ENCODE measurements around the gene PDCD1LG2.

GRCh38 chr9:5614985-5615384 lies 104.7 kb downstream of the PDCD1LG2 start:
- TF ChIP-seq POLR2AphosphoS5 (IDR thresholded peaks at IDR 0.05; ENCODE audit: low read depth, low read length), result no peak
- no peak for TF ChIP-seq CTCF (IDR thresholded peaks at IDR 0.05)
- no peak for TF ChIP-seq SIN3A (IDR thresholded peaks at IDR 0.05; ENCODE audit: borderline replicate concordance, insufficient read depth, low read depth, low read length)
- TF ChIP-seq REST (IDR thresholded peaks at IDR 0.05; ENCODE audit: insufficient read depth in 1 of 2, low read depth in 2 of 2, low read length in 1 of 2), result no peak
- no peak for TF ChIP-seq TCF7L2 (IDR thresholded peaks at IDR 0.05; ENCODE audit: low read depth, low read length)

Measured in Panc1 (cell line).